Skin of body (tissue), 2 donors: ENCODE data around the gene FBXW11. TPM values are rescaled to one million over a fixed set of nuclear protein-coding genes. Genes with fewer than 3 reads are reported as not detected.
"Not testable (repeated sequence)": the region's sequence is repeated elsewhere in the genome, so short reads cannot be mapped to it uniquely, and the experiment has no call there.

ENCODE experiments used
- DNase-seq: peaks from one replicate; lab custom pipeline; 2025; lab: John Stamatoyannopoulos, UW
- total RNA-seq: library from RNA; depleted of rRNA; stranded (reverse); fragments of >200 nt; gene quantifications from one replicate; pipeline ENCODE4 v1.2.3, GENCODE V29; 2014

FBXW11 gene
- total RNA-seq, 1 donor from 2014 or later, result 47.7 TPM

- DNase-seq, result not testable (repeated sequence)
Measured at GRCh38 chr5:172020110-172020786, 13.8 kb upstream of the FBXW11 start.

GRCh38 chr5:172015346-172015745 is 8.9 kb upstream of the FBXW11 start:
- DNase-seq, result no peak

- DNase-seq, result no peak
Measured at GRCh38 chr5:172010278-172010677, 3.8 kb upstream of the FBXW11 start.

- DNase-seq, result no peak
Measured at GRCh38 chr5:172009536-172010270, 3.3 kb upstream of the FBXW11 start.

- no peak for DNase-seq
Measured at GRCh38 chr5:172008689-172009141, 2.3 kb upstream of the FBXW11 start.

- no peak for DNase-seq
Measured at GRCh38 chr5:172008111-172008455, 1.6 kb upstream of the FBXW11 start.

- DNase-seq, result peak; percentile 71
Measured at GRCh38 chr5:172007175-172008110, 1.0 kb upstream of the FBXW11 start.

GRCh38 chr5:172005708-172006320 is 624 bp downstream of the FBXW11 start:
- DNase-seq, result no peak

GRCh38 chr5:172004824-172005237 is 1.6 kb downstream of the FBXW11 start:
- DNase-seq, result peak; percentile 49

- DNase-seq, result no peak
Measured at GRCh38 chr5:172003746-172004145, 2.7 kb downstream of the FBXW11 start.

GRCh38 chr5:172002840-172003512 is 3.5 kb downstream of the FBXW11 start:
- DNase-seq, result no peak

GRCh38 chr5:172002310-172002709 is 4.1 kb downstream of the FBXW11 start:
- DNase-seq, result no peak

GRCh38 chr5:171999877-172000276 is 6.6 kb downstream of the FBXW11 start:
- DNase-seq, result no peak

- no peak for DNase-seq
Measured at GRCh38 chr5:171999100-171999499, 7.3 kb downstream of the FBXW11 start.

GRCh38 chr5:171997011-171997410 is 9.4 kb downstream of the FBXW11 start:
- no peak for DNase-seq

GRCh38 chr5:171992813-171993212 is 13.6 kb downstream of the FBXW11 start:
- no peak for DNase-seq

GRCh38 chr5:171992305-171992704 is 14.1 kb downstream of the FBXW11 start:
- DNase-seq, result no peak

- no peak for DNase-seq
Measured at GRCh38 chr5:171990713-171991015, 15.8 kb downstream of the FBXW11 start.

- DNase-seq, result no peak
Measured at GRCh38 chr5:171989946-171990712, 16.3 kb downstream of the FBXW11 start.

- no peak for DNase-seq
Measured at GRCh38 chr5:171989276-171989675, 17.2 kb downstream of the FBXW11 start.
